WTC11 (cell line): ENCODE measurements around the gene AKT1. TPM values are rescaled to one million over a fixed set of nuclear protein-coding genes. Genes with fewer than 3 reads are reported as not detected.

Experiments used
- ATAC-seq: fragments of 200-7000 bp; cut with Tn5 transposase; 2 replicates; pipeline ENCODE4 v1.10.0; 2021; ENCODE audit warnings: mild to moderate bottlenecking, moderate library complexity
- CTCF ChIA-PET: fragments of 300-600 bp; sonication (Branson Sonifier 250); formaldehyde crosslinking; loops from one replicate; lab custom pipeline; 2021; ENCODE audit warnings: antibody characterized with exemption; lab: Charles Lee
- POLR2A ChIA-PET: fragments of 350-600 bp; sonication (Branson Sonifier 250); formaldehyde crosslinking; loops from one replicate; lab custom pipeline; 2021; ENCODE audit warnings: antibody characterized with exemption; lab: Charles Lee
- DNase-seq: peaks from one replicate; pipeline ENCODE4 v3.0.0; 2021; ENCODE audit warnings: low spot score
- H3K27ac Mint-ChIP-seq: 2 replicates; pipeline ENCODE4 v1.8.0; 2021; ENCODE audit warnings: mixed read lengths
- H3K27me3 Mint-ChIP-seq: 2 replicates; pipeline ENCODE4 v1.8.0; 2021; ENCODE audit warnings: low read depth, mild to moderate bottlenecking, moderate library complexity, mixed read lengths
- H3K36me3 Mint-ChIP-seq: 2 replicates; pipeline ENCODE4 v1.8.0; 2021; ENCODE audit warnings: mixed read lengths
- H3K4me1 Mint-ChIP-seq: 2 replicates; pipeline ENCODE4 v1.8.0; 2022; ENCODE audit warnings: mixed read lengths
- H3K4me3 Mint-ChIP-seq: 2 replicates; pipeline ENCODE4 v1.8.0; 2021; ENCODE audit warnings: mild to moderate bottlenecking, moderate library complexity, mixed read lengths
- H3K9me3 Mint-ChIP-seq: 2 replicates; pipeline ENCODE4 v1.8.0; 2021; ENCODE audit warnings: mixed read lengths
- FOXP1 ChIP-seq: sonication (generic); formaldehyde crosslinking; IDR thresholded peaks from 2 replicates; pipeline ENCODE4 v1.8.0; 2022; ENCODE audit warnings: missing genetic modification reagents, mild to moderate bottlenecking, moderate library complexity, borderline replicate concordance
- GRHL2 ChIP-seq: fragments of 250-450 bp; sonication (Bioruptor Pico); IDR thresholded peaks from 2 replicates; pipeline ENCODE4 v1.8.0; 2022; ENCODE audit warnings: mild to moderate bottlenecking, moderate library complexity; ENCODE audit not compliant: insufficient replicate concordance, severe bottlenecking
- MYBL2 ChIP-seq: sonication (generic); formaldehyde crosslinking; IDR thresholded peaks from 2 replicates; pipeline ENCODE4 v1.8.1; 2023; ENCODE audit warnings: mild to moderate bottlenecking, moderate library complexity, missing genetic modification reagents
- NR3C1 ChIP-seq: sonication (generic); formaldehyde crosslinking; conservative IDR thresholded peaks from 2 replicates; pipeline ENCODE4 v1.8.1; 2023; ENCODE audit warnings: low read depth, mild to moderate bottlenecking, missing genetic modification reagents
- PRRX2 ChIP-seq: fragments of 250-450 bp; sonication (Bioruptor Pico); IDR thresholded peaks from 2 replicates; pipeline ENCODE4 v1.8.0; 2021; ENCODE audit warnings: mild to moderate bottlenecking
- STAT6 ChIP-seq: sonication (generic); formaldehyde crosslinking; conservative IDR thresholded peaks from 2 replicates; pipeline ENCODE4 v1.8.1; 2023; ENCODE audit warnings: mild to moderate bottlenecking, low read depth, missing genetic modification reagents, moderate library complexity
- ZNF317 ChIP-seq: sonication (generic); formaldehyde crosslinking; IDR thresholded peaks from 2 replicates; pipeline ENCODE4 v1.8.1; 2023; ENCODE audit warnings: low read depth, mild to moderate bottlenecking, moderate library complexity, missing genetic modification reagents, borderline replicate concordance
- ZNF512 ChIP-seq: sonication (generic); formaldehyde crosslinking; IDR thresholded peaks from 2 replicates; pipeline ENCODE4 v1.8.1; 2022; ENCODE audit warnings: missing genetic modification reagents, borderline replicate concordance
- total RNA-seq: library from RNA; stranded (reverse); gene quantifications from 3 replicates; pipeline ENCODE4 v1.2.3, GENCODE V29; 2021
- TF ChIP-seq, protein P1 (sequence below): sonication (generic); formaldehyde crosslinking; IDR thresholded peaks from 2 replicates; pipeline ENCODE4 v1.8.1; 2023; ENCODE audit warnings: mild to moderate bottlenecking, missing genetic modification reagents, moderate library complexity
- TF ChIP-seq, protein P2 (sequence below): fragments of 250-450 bp; sonication (Bioruptor Pico); IDR thresholded peaks from 2 replicates; pipeline ENCODE4 v2.1.2; 2022; ENCODE audit warnings: mild to moderate bottlenecking, moderate library complexity
- TF ChIP-seq, protein P3 (sequence below): sonication (generic); formaldehyde crosslinking; IDR thresholded peaks from 2 replicates; pipeline ENCODE4 v1.8.1; 2022; ENCODE audit warnings: low read depth, mild to moderate bottlenecking, moderate library complexity, missing genetic modification reagents, borderline replicate concordance

Gene AKT1
- total RNA-seq, 1 experiment from 2014 or later: 121 TPM

GRCh38 chr14:104723651-104724406 lies 71.7 kb downstream of the AKT1 start, which contains the start of gene ADSS1 (continued):
- TF ChIP-seq ZNF512 (CRISPR knock-in tag): no peak
- TF ChIP-seq PRRX2 (CRISPR knock-in tag): peak; percentile 48; the same call in 1 of the 2 replicates
- TF ChIP-seq, protein P1, sequence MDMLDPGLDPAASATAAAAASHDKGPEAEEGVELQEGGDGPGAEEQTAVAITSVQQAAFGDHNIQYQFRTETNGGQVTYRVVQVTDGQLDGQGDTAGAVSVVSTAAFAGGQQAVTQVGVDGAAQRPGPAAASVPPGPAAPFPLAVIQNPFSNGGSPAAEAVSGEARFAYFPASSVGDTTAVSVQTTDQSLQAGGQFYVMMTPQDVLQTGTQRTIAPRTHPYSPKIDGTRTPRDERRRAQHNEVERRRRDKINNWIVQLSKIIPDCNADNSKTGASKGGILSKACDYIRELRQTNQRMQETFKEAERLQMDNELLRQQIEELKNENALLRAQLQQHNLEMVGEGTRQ (CRISPR knock-in tag): peak; percentile 17; the same call in 1 of the 2 replicates
- TF ChIP-seq, protein P2, sequence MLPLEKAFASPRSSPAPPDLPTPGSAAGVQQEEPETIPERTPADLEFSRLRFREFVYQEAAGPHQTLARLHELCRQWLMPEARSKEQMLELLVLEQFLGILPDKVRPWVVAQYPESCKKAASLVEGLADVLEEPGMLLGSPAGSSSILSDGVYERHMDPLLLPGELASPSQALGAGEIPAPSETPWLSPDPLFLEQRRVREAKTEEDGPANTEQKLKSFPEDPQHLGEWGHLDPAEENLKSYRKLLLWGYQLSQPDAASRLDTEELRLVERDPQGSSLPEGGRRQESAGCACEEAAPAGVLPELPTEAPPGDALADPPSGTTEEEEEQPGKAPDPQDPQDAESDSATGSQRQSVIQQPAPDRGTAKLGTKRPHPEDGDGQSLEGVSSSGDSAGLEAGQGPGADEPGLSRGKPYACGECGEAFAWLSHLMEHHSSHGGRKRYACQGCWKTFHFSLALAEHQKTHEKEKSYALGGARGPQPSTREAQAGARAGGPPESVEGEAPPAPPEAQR (CRISPR knock-in tag): 0 out of 2 replicates have a peak, but pooled peaks have one; percentile 18

DNA sequence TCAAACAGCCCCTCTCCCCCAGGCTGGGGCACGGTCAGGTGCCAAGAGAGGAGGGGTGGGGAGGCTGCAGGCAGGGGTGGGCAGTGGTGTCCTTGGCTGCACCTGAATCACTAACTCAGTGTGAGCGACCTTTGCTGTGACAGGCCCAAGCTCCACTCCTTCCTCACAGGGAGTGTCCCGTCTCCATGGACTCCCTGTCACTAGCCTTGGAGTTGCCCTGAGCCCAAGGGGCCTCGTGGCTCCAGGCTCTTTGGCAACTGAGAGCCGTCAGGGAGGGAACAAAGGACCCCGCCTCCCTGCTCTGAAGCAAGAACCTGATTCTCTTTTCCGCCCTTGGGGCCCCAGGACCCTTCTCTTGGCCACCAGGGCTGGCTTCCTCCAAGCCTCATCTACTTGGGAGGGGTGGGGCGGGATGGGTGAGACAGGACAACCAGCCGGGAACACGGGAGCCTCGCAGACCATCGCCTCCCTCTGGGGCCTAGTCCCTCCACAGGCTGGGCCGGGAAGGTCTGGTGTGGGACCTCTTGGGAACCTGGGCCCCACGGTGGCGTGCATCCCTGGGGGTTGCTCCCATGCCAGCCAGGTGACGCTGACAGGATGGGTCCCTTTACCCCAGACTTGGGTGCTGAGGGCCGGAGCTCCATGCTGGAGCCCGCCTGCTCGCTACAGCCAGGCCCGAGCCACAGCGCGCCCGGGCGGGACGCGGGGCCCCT lies 72.5 kb downstream of the AKT1 start:
- no peaks in the 10 kb centered on the region for H3K27me3 Mint-ChIP-seq
- H3K9me3 Mint-ChIP-seq: no peaks in the 10 kb centered on the region
- POLR2A ChIA-PET: no interaction called here
- DNase-seq (peak; percentile 39), ATAC-seq (peak; percentile 6)
- CTCF ChIA-PET: interaction anchor here (0.6 to 1.9 kb wide), 7 partner anchors 14 to 1422 kb away, joined by 3 to 8 read pairs (median 4); partner anchors contain the start of gene SIVA1
- H3K27ac Mint-ChIP-seq: no peak overlapping the region
- H3K4me3 Mint-ChIP-seq: no peak overlapping the region
- H3K36me3 Mint-ChIP-seq: no peaks in the 10 kb centered on the region
- peaks cover 5% of the 10 kb centered on the region for H3K4me1 Mint-ChIP-seq
- no peak for TF ChIP-seq GRHL2 (CRISPR knock-in tag)
- TF ChIP-seq, protein P3, sequence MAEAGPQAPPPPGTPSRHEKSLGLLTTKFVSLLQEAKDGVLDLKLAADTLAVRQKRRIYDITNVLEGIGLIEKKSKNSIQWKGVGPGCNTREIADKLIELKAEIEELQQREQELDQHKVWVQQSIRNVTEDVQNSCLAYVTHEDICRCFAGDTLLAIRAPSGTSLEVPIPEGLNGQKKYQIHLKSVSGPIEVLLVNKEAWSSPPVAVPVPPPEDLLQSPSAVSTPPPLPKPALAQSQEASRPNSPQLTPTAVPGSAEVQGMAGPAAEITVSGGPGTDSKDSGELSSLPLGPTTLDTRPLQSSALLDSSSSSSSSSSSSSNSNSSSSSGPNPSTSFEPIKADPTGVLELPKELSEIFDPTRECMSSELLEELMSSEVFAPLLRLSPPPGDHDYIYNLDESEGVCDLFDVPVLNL (CRISPR knock-in tag): no peak
- peak; percentile 34; the same call in 1 of the 2 replicates for TF ChIP-seq FOXP1 (CRISPR knock-in tag)
- no peak for TF ChIP-seq NR3C1 (CRISPR knock-in tag)
- no peak for TF ChIP-seq MYBL2
- no peak for TF ChIP-seq ZNF317 (CRISPR knock-in tag)
- TF ChIP-seq STAT6 (CRISPR knock-in tag): no peak
